Brain microvascular endothelial cell (primary cell): ENCODE data around the gene XRCC6.
"Not testable (repeated sequence)": the region's sequence is repeated elsewhere in the genome, so short reads cannot be mapped to it uniquely, and the experiment has no call there.

ENCODE experiments used
- DNase-seq: peaks from one replicate; pipeline ENCODE4 v3.0.0-alpha.2; 2020
- H3K27ac ChIP-seq: fragments of 250-450 bp; sonication (Bioruptor Pico); 2 replicates; pipeline ENCODE4 v1.5.1; 2020; ENCODE audit warnings: mild to moderate bottlenecking, moderate library complexity
- H3K27me3 ChIP-seq: fragments of 250-450 bp; sonication (Bioruptor Pico); replicated peaks from 2 replicates; pipeline ENCODE4 v1.5.1; 2020; ENCODE audit warnings: mild to moderate bottlenecking
- H3K36me3 ChIP-seq: fragments of 250-450 bp; sonication (Bioruptor Pico); replicated peaks from 2 replicates; pipeline ENCODE4 v1.5.1; 2020; ENCODE audit warnings: mild to moderate bottlenecking
- H3K4me3 ChIP-seq: 2 replicates; pipeline ENCODE4 v1.5.1; 2011; ENCODE audit warnings: low read depth, mild to moderate bottlenecking, control low read depth, low read length, moderate library complexity
- in situ Hi-C: cut with HindIII; loops from 2 replicates; pipeline ENCODE4 v1.10.0; 2017; ENCODE audit warnings: low sequenced_read_pairs, low pct_ligation_motif_present
- TF ChIP-seq, protein P1 (sequence below): IDR thresholded peaks from 2 replicates; pipeline ENCODE4 v1.5.1; 2011; ENCODE audit warnings: low read depth, mild to moderate bottlenecking, moderate library complexity, low read length, control low read depth, inconsistent platforms; ENCODE audit errors: missing control alignments

Gene XRCC6

DNA sequence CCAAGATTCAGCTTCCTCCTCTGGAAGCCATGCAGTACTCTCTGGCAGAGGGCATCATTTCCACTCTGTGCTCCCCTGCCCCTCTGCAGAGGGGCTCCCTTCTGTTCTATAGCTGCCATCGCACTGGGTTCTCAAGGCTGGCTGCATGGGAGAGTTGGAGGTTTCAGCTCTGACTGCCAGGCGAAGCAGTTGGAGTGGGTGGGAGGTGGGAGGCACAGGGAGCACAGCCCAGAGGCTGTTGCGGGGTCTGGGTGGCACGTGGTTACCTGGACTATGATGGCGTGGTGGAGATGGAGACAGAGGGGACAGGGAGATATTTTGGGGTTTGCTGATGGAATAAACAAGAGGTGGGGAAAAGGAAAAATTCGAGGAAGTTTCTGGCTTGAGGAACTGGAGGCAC lies 36.2 kb upstream of the XRCC6 start:
- DNase-seq, result no peak
- H3K4me3 ChIP-seq, result no peak overlapping the region
- in situ Hi-C loops, result no loop called here
- peaks cover 26% of the 10 kb centered on the region for H3K36me3 ChIP-seq
- TF ChIP-seq, protein P1, sequence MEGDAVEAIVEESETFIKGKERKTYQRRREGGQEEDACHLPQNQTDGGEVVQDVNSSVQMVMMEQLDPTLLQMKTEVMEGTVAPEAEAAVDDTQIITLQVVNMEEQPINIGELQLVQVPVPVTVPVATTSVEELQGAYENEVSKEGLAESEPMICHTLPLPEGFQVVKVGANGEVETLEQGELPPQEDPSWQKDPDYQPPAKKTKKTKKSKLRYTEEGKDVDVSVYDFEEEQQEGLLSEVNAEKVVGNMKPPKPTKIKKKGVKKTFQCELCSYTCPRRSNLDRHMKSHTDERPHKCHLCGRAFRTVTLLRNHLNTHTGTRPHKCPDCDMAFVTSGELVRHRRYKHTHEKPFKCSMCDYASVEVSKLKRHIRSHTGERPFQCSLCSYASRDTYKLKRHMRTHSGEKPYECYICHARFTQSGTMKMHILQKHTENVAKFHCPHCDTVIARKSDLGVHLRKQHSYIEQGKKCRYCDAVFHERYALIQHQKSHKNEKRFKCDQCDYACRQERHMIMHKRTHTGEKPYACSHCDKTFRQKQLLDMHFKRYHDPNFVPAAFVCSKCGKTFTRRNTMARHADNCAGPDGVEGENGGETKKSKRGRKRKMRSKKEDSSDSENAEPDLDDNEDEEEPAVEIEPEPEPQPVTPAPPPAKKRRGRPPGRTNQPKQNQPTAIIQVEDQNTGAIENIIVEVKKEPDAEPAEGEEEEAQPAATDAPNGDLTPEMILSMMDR, result no peak
- no peak overlapping the region for H3K27ac ChIP-seq
- H3K27me3 ChIP-seq, result no peaks in the 10 kb centered on the region

DNA sequence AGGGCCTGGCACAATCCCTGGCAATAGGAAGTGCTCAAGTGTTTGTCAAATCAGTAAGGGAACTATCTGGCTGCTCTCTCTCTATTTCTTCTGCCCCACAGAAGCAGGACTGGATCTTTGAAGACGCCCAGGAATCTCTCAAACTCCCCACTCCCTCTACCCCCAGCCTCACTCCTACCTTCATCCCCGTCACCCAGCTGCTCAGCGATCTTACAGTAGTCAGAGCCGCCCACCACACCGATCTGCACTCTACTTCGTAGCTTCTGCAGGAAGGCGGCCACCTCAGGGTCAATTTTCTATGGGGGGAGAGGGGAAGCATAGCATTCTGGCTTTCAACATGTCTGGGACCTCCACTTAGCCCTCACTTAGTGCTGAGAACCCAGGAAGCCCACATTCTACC lies 35.2 kb upstream of the XRCC6 start:
- DNase-seq, result no peak
- Histone ChIP-seq H3K4me3 (no peak overlapping the region), H3K27me3 (no peaks in the 10 kb centered on the region), H3K27ac (no peak overlapping the region), H3K36me3 (peaks cover 21% of the 10 kb centered on the region)
- TF ChIP-seq, protein P1, result no peak
- in situ Hi-C loops, result no loop called here

DNA sequence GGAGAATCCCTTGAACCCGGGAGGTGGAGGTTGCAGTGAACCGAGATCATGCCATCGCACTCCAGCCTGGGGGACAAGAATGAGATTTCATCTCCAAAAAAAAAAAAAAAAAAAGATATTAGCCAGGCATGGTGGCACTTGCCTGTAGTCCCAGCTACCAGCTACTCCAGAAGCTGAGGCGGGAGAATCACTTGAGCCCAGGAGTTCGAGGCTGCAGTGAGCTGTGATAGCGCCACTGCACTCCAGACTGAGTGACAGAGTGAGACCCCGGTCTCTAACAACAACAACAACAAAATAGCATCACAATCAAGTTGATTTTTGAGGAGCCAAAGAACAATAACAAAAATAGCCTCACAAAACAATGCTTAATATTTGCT lies 33.8 kb upstream of the XRCC6 start:
- DNase-seq, result no peak
- Histone ChIP-seq H3K4me3 (no peak overlapping the region), H3K27me3 (no peaks in the 10 kb centered on the region), H3K36me3 (peaks cover 16% of the 10 kb centered on the region), H3K27ac (no peak overlapping the region)
- TF ChIP-seq, protein P1, result no peak
- in situ Hi-C loops, result no loop called here

DNA sequence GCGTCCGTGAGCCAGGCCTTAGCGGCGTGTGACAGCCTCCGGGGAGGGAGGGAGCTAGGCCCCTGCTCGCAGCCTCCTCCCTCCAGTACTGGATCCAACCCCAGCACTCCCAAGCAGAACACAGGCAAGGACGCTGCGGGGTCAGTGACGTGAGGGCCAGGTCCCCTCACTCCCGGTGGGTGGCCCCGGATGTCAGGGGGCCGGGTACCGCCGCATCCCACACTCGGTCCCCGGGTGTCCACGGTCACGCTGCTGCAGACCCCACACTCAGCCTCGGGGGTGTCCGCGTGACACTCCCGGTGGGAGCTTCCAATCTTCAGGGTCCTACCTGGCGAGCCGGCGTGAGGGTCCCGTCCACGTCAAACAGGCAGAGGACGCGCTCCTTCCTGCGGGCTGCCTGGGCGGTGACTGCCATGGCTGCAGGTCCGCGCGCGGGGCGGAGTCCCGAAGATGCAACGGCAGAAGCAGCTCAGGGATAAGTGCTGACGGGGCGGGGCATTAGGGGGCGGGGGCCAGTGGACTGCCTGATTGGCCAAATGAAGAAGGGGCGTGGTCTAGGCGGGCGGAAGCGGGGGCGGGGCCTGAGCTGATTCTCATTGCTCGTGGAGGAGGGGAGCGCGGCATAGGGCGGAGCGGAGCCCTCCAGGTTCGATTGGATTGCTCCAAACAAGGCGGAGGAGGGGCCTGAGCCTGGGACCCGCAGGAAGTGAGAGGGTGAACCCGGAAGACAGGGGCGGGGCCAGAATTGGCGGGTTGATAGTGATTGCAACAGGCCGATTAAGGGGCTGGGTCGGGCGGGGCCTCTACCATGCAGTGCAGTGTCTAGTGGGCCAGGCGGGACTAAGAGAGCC lies 31.5 kb upstream of the XRCC6 start, which contains the start of gene PMM1:
Gene PMM1, minus strand, starts transcription at position 450 of the 851 bp plus-strand sequence. Its CDS starts 35 bp downstream, at position 415.
- H3K27ac ChIP-seq, result peak within 1 kb of the TSS; percentile 36
- H3K36me3 ChIP-seq, result peaks cover 2% of the 10 kb centered on the region
- H3K27me3 ChIP-seq, result no peaks in the 10 kb centered on the region
- peak within 1 kb of the TSS; percentile 96 for H3K4me3 ChIP-seq
- peak; percentile 100 for DNase-seq
- in situ Hi-C loops, result no loop called here
- TF ChIP-seq, protein P1, result no peak

DNA sequence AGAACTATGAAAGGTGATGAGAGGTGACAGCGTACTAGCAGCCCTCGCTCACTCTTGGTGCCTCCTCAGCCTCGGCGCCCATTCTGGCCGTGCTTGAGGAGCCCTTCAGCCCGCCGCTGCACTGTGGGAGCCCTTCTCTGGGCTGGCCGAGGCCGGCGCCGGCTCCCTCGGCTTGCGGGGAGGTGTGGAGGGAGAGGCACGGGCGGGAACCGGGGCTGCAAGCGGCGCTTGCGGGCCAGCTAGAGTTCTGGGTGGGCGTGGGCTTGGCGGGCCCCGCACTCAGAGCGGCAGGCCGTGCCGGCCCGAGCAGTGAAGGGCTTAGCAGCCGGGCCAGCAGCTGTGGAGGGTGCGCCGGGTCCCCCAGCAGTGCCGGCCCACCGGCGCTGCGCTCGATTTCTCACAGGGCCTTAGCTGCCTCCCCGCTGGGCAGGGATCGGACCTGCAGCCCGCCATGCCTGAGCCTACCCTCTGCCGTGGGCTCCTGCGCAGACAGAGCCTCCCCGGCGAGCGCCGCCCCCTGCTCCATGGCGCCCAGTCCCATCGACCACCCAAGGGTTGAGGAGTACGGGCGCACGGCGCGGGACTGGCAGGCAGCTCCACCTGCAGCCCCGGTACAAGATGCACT lies 27.6 kb upstream of the XRCC6 start:
- H3K4me3 ChIP-seq, H3K27ac ChIP-seq, DNase-seq, in situ Hi-C loops, H3K36me3 ChIP-seq, H3K27me3 ChIP-seq: not testable (repeated sequence)

DNA sequence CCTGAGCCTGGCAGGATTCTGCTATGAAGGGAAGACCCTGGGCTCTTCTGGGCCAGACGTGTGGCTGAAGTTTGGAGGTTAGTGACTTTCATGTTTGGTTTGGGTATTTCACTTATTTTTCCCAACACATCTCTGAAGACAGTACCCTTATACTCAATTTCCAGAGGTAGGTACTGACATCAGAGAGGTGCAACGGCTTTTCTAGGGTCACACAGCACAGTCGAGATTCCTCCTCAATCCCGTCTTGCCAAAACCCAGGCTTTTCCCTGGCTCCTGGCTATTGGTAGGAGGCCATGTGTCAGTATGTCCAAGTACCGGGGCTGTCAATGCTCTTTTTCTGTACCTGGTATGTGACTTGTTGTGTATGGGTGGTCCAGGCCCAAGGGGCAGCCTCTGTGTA lies 25.4 kb upstream of the XRCC6 start:
- H3K4me3 ChIP-seq, result no peak overlapping the region
- peaks cover 15% of the 10 kb centered on the region for H3K36me3 ChIP-seq
- TF ChIP-seq, protein P1, result no peak
- DNase-seq, result no peak
- in situ Hi-C loops, result no loop called here
- no peaks in the 10 kb centered on the region for H3K27me3 ChIP-seq
- H3K27ac ChIP-seq, result no peak overlapping the region
